ENCODE data around the gene CDKAL1. TPM values are rescaled to one million over a fixed set of nuclear protein-coding genes. Genes with fewer than 3 reads are reported as not detected.

CDKAL1 gene
- total and polyA plus RNA-seq, 2 of the 13 experiments (the other 11 are each of a cell fraction or from before 2014, with no cell fraction given) = 9.5 to 27.7 TPM

GRCh38 chr6:20569000-20569610 lies 34.8 kb downstream of the CDKAL1 start (continued):
- no peak for TF ChIP-seq ZNF407 (CRISPR knock-in tag; IDR thresholded peaks at IDR 0.05; ENCODE audit: not compliant biosample characterization)

GRCh38 chr6:20571261-20571660 lies 37.0 kb downstream of the CDKAL1 start:
- ATAC-seq = no peak
- Histone ChIP-seq H4K20me1 (ENCODE audit: insufficient read depth, low read length) (no peaks in the 10 kb centered on the region), H2AFZ (ENCODE audit: low read length) (no peak overlapping the region), H3K9me3 (ENCODE audit: low read length) (no peaks in the 10 kb centered on the region), H3K36me3 (replicated peaks in 1 of 2; ENCODE audit: control insufficient read depth in 1 of 2, insufficient read depth in 2 of 2, low read length in 2 of 2) (peaks cover 0 to under 1% of the 10 kb centered on the region in 2 experiments; a peak in 2 of 5 replicates), H3K79me2 (ENCODE audit: insufficient read depth, low read length) (no peaks in the 10 kb centered on the region), H3K4me2 (ENCODE audit: low read depth, low read length) (no peak overlapping the region), H3K27me3 (ENCODE audit: control insufficient read depth in 1 of 2, insufficient read depth in 2 of 2, low read length in 2 of 2) (no peaks in the 10 kb centered on the region), H3K4me1 (ENCODE audit: insufficient read depth, low read length) (peaks cover 33% of the 10 kb centered on the region), H3K4me3 (replicated peaks in 1 of 3; ENCODE audit: insufficient read depth in 1 of 3, low read depth in 2 of 3, low read length in 3 of 3) (no peak overlapping the region), H3K9ac (ENCODE audit: insufficient read depth, low read depth, low read length) (no peak overlapping the region), H3K27ac (ENCODE audit: extremely low read length, insufficient read depth, low read length) (no peak overlapping the region)
- ChIA-PET CTCF (ENCODE audit: low intra/inter-chr PET ratio, low total read pairs) (no interaction called here), POLR2A (no interaction called here)
- no peak for FAIRE-seq
- BruUV-seq (replicated peaks) = no TSS peak
- no peak for DNase-seq (ENCODE audit: low spot score)
- intact Hi-C loops (cut with micrococcal nuclease; ENCODE audit: unreplicated experiment) (no loop called here), in situ Hi-C loops (cut with HindIII; ENCODE audit: extremely low pct_ligation_motif_present, low pct_unique_long_range_greater_than_20kb) (no loop called here)
- TF ChIP-seq GFI1 (CRISPR knock-in tag; IDR thresholded peaks at IDR 0.05; ENCODE audit: borderline replicate concordance) (no peak), KAT2B (IDR thresholded peaks at IDR 0.05; ENCODE audit: borderline replicate concordance, low read depth, low read length) (no peak), ZNF576 (CRISPR knock-in tag; IDR thresholded peaks at IDR 0.05) (no peak), RELA (CRISPR knock-in tag; IDR thresholded peaks at IDR 0.05) (no peak)
